Heart left ventricle (tissue), 16 donors: ENCODE data around the gene RNF175. TPM values are rescaled to one million over a fixed set of nuclear protein-coding genes. Genes with fewer than 3 reads are reported as not detected.

ENCODE experiments used
- ATAC-seq, 4 donors: fragments of 200-7000 bp; cut with Tn5 transposase; one replicate each; pipeline ENCODE4 v1.9.1; 2020 to 2022; ENCODE audit warnings: moderate library complexity in 4 of 4, mild to moderate bottlenecking in 3 of 4, moderate number of reproducible peaks in 1 of 4
- DNase-seq, 5 donors: peaks; one replicate each; pipeline ENCODE4 v3.0.0-alpha.2; 2020
- H3K27ac ChIP-seq, 12 donors: fragments of 200-600 bp; sonication (generic) in 4 of 12; one replicate each; pipeline versions ENCODE4 v1.5.0 to v1.8.0; 2016 to 2022; ENCODE audit warnings: mild to moderate bottlenecking in 2 of 12
- H3K27me3 ChIP-seq, 9 donors: fragments of 200-600 bp; sonication (generic) in 2 of 9; one replicate each; pipeline versions ENCODE4 v1.5.1 to v1.8.0; 2016 to 2022; ENCODE audit warnings: mild to moderate bottlenecking in 3 of 9
- H3K36me3 ChIP-seq, 9 donors: fragments of 200-600 bp; sonication (generic) in 2 of 9; one replicate each; pipeline versions ENCODE4 v1.5.0 to v1.8.0; 2018 to 2022; ENCODE audit warnings: mild to moderate bottlenecking in 2 of 9
- H3K4me1 ChIP-seq, 12 donors: fragments of 200-600 bp; sonication (generic) in 4 of 12; one replicate each; pipeline versions ENCODE4 v1.5.0 to v1.8.0; 2016 to 2022; ENCODE audit warnings: mild to moderate bottlenecking in 3 of 12
- H3K4me3 ChIP-seq, 12 donors: fragments of 200-600 bp; sonication (generic) in 4 of 12; one replicate each; pipeline versions ENCODE4 v1.5.0 to v1.8.0; 2017 to 2022; ENCODE audit warnings: mild to moderate bottlenecking in 9 of 12, moderate library complexity in 4 of 12
- H3K9me3 ChIP-seq, 12 donors: fragments of 200-600 bp; sonication (generic) in 4 of 12; one replicate each; pipeline versions ENCODE4 v1.5.0 to v1.8.0; 2016 to 2022; ENCODE audit warnings: mild to moderate bottlenecking in 1 of 12
- POLR2A ChIP-seq, 2 donors: fragments of 450-650 bp; IDR thresholded peaks; one replicate each; pipeline ENCODE4 v1.6.1; 2017; ENCODE audit warnings: antibody characterized with exemption in 2 of 2, mild to moderate bottlenecking in 2 of 2, moderate library complexity in 2 of 2
- WGBS, 4 donors: extraction: QIAGEN DNeasy Blood & Tissue Kit in 2 of 4; methylation state at CpG; one replicate each; pipeline versions ENCODE4 v1.1.5 to v1.1.7; 2013 to 2018; 5-methylcytosine and 5-hydroxymethylcytosine counted together
- intact Hi-C, 10 donors: fragments of 100-400 bp; cut with DNase I; formaldehyde crosslinking; loops; one replicate each; pipeline versions ENCODE4 v1.11.1 to v1.14.2; 2022
- polyA plus RNA-seq, 2 donors: library from polyadenylated mRNA; stranded (reverse); fragments of 200-250 nt; gene quantifications; one replicate each; pipeline ENCODE4 v1.2.3, GENCODE V29; 2013
- total RNA-seq, 9 donors: library from RNA; depleted of rRNA in 2 of 9; stranded (reverse); fragments of >200 nt in 2 of 9; fragmentation: NEBNext Ultra II Directional in 3 of 9; extraction: Animal tissue kit (Norgen Biotek cat#: 25700) in 3 of 9; gene quantifications; one replicate each; pipeline versions ENCODE4 v1.1.0 to v1.2.4, GENCODE V29; 2016 to 2023
- TF ChIP-seq, protein P1 (sequence below), 12 donors: fragments of 200-600 bp; sonication (generic) in 4 of 12; IDR thresholded peaks; one replicate each; pipeline versions ENCODE4 v1.5.0 to v1.8.0; 2018 to 2022; ENCODE audit warnings: antibody characterized with exemption in 12 of 12, mild to moderate bottlenecking in 5 of 12
- donor health status: ischemic (EF 13 %, LVEDD 7.1; RV severe dilation, severe dysfunction).
- donor health status: healthy with polysubstance abuse.
- donor health status: DM: no; HTN: yes; CAD: no.
- donor health status: DM: no; HTN: no; CAD: no.
- donor health status: ischemic (EF 25% LVEDD 6.9; RV normal size, moderate dysfunction).
- donor health status: ischemic (EF 25% LVEDD 5.7; RV mildly dilated, moderate dysfunction).
- donor health status: healthy.
- donor health status: DM: yes; HTN: yes; CAD: no.
- donor health status: ischemic (EF 35%, LVEDD 5.7; RV mildly dilated, moderate dysfunction).
- donor health status: nonischemic (EF 11% LVEDD 7.7; RV severe dilation, severe dysfunction).
- donor health status: DM: yes; HTN: yes; CAD: no.
- donor health status: PGD.
- donor health status: ischemic (EF 29% LVEDD 5.4; RV normal size, mild dysfunction).
- donor health status: nonischemic (EF 23%, LVEDD 6.1; RV moderate dilation, normal function).

RNF175 gene
- total and polyA plus RNA-seq, 11 donors: 0.16 to 1.1 (median 0.55) TPM; not detected in 1

GRCh38 chr4:153679486-153679885 lies 80.3 kb downstream of the RNF175 start:
- Histone ChIP-seq H3K4me1 (peaks cover 0 to 30% (median 5%) of the 10 kb centered on the region in 12 donors), H3K27ac (peak overlapping the region in 1 of 12 donors; percentile 0), H3K9me3 (peaks cover 0 to 24% (median 10%) of the 10 kb centered on the region in 12 donors), H3K36me3 (no peaks in the 10 kb centered on the region), H3K4me3 (no peak overlapping the region), H3K27me3 (peaks cover 0 to 12% (median 3%) of the 10 kb centered on the region in 9 donors)
- DNase-seq (peak in 2 of 5 donors; percentile 32 to 37), ATAC-seq (peak in 1 of 4 donors; percentile 15)
- TF ChIP-seq, protein P1, sequence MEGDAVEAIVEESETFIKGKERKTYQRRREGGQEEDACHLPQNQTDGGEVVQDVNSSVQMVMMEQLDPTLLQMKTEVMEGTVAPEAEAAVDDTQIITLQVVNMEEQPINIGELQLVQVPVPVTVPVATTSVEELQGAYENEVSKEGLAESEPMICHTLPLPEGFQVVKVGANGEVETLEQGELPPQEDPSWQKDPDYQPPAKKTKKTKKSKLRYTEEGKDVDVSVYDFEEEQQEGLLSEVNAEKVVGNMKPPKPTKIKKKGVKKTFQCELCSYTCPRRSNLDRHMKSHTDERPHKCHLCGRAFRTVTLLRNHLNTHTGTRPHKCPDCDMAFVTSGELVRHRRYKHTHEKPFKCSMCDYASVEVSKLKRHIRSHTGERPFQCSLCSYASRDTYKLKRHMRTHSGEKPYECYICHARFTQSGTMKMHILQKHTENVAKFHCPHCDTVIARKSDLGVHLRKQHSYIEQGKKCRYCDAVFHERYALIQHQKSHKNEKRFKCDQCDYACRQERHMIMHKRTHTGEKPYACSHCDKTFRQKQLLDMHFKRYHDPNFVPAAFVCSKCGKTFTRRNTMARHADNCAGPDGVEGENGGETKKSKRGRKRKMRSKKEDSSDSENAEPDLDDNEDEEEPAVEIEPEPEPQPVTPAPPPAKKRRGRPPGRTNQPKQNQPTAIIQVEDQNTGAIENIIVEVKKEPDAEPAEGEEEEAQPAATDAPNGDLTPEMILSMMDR (IDR thresholded peaks at IDR 0.05): no peak
- no peak for TF ChIP-seq POLR2A (IDR thresholded peaks at IDR 0.05)
- WGBS, 4 donors: 65 to 87% (median 74%) methylated on average over 4 to 6 of the region's 6 CpGs
- intact Hi-C loops: no loop called here

GRCh38 chr4:153676984-153677383 lies 82.8 kb downstream of the RNF175 start:
- no peaks in the 10 kb centered on the region for H3K36me3 ChIP-seq
- DNase-seq (no peak), ATAC-seq (peak in 1 of 4 donors; percentile 62)
- H3K27me3 ChIP-seq: no peaks in the 10 kb centered on the region
- TF ChIP-seq POLR2A (IDR thresholded peaks at IDR 0.05): no peak
- TF ChIP-seq, protein P1 (IDR thresholded peaks at IDR 0.05): no peak
- H3K9me3 ChIP-seq: peaks cover 0 to 36% (median 10%) of the 10 kb centered on the region in 12 donors
- H3K27ac ChIP-seq: no peak overlapping the region
- intact Hi-C loops: no loop called here
- H3K4me3 ChIP-seq: no peak overlapping the region
- peaks cover 0 to 19% (median 0%) of the 10 kb centered on the region in 12 donors for H3K4me1 ChIP-seq
- WGBS, 4 donors: 39 to 59% (median 45%) methylated on average over 1 of the region's 1 CpG

GRCh38 chr4:153676486-153676885 lies 83.3 kb downstream of the RNF175 start:
- Histone ChIP-seq H3K9me3 (peaks cover 0 to 37% (median 10%) of the 10 kb centered on the region in 12 donors), H3K36me3 (no peaks in the 10 kb centered on the region), H3K27me3 (no peaks in the 10 kb centered on the region), H3K27ac (no peak overlapping the region), H3K4me3 (no peak overlapping the region), H3K4me1 (peaks cover 0 to 19% (median 0%) of the 10 kb centered on the region in 12 donors)
- ATAC-seq (no peak), DNase-seq (no peak)
- intact Hi-C loops: no loop called here
- 79 to 89% (median 83%) methylated on average over 5 of the region's 5 CpGs for WGBS, 4 donors
- TF ChIP-seq POLR2A (IDR thresholded peaks at IDR 0.05): no peak
- TF ChIP-seq, protein P1 (IDR thresholded peaks at IDR 0.05): no peak

DNA sequence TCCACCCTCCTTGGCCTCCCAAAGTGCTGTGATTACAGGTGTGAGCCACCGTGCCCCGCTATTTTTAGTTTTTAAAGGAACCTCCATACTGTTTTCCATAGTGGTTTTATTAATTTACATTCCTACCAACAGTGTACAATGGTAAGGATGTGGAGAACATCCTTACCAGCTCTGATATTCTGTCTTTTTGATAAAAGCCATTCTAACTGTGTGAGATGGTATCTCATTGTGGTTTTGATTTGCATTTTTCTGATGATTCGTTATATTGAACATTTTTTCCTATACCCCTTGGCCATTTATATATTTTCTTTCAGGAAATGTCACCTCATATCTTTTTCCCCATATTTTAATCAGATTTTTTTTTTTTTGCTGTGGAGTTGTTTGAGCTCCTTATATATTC lies 90.0 kb downstream of the RNF175 start:
- WGBS, 4 donors: 39 to 65% (median 46%) methylated on average over 3 of the region's 3 CpGs
- Histone ChIP-seq H3K36me3 (no peaks in the 10 kb centered on the region), H3K27me3 (no peaks in the 10 kb centered on the region), H3K9me3 (peaks cover 0 to 16% (median 1%) of the 10 kb centered on the region in 12 donors), H3K4me3 (no peak overlapping the region), H3K27ac (no peak overlapping the region), H3K4me1 (no peaks in the 10 kb centered on the region)
- DNase-seq (no peak), ATAC-seq (no peak)
- TF ChIP-seq POLR2A (IDR thresholded peaks at IDR 0.05): no peak
- TF ChIP-seq, protein P1 (IDR thresholded peaks at IDR 0.05): no peak
- intact Hi-C loops: no loop called here
